ENCODE data around the gene ZNF217.
"Not testable (repeated sequence)": the region's sequence is repeated elsewhere in the genome, so short reads cannot be mapped to it uniquely, and the experiment has no call there.

Gene ZNF217

GRCh38 chr20:53524589-53525312, 68.9 kb downstream of the ZNF217 start:
- no peak for DNase-seq (ENCODE audit: low read depth)

DNA sequence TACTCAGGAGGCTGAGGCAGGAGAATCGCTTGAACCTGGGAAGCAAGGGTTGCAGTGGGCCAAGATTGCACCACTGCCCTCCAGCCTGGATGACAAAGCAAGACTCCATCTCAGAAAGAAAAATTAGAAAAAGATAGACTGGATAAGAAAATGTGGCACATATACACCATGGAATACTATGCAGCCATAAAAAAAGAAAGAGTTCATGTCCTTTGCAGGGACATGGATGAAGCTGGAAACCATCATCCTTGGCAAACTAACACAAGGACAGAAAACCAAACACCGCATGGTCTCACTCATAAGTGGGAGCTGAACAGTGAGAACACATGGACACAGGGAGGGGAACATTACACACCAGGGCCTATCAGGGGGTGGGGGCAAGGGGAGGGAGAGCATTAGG, 70.0 kb downstream of the ZNF217 start:
- DNase-seq (ENCODE audit: low read depth): not testable (repeated sequence)

DNA sequence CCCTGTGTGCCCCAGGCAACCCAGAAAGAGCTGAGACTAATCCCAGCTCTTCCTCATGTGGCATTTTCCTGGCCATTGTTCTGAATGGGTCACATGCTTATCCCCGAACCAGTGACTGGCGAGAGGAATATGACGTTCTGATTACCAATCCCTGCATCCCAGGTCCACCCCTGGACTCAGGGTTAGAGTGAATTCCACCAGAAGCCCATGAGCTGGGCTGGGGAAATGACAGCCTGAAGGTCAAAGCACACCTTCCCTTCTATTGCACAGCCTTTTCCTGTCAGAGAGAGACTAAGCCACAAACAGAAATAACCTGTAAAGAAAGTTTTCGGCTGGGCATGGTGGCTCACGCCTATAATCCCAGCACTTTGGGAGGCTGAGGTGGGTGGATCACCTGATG, 70.9 kb downstream of the ZNF217 start:
- no peak for DNase-seq (ENCODE audit: low read depth)

GRCh38 chr20:53522026-53522425, 71.6 kb downstream of the ZNF217 start:
- DNase-seq (ENCODE audit: low read depth): no peak

- not testable (repeated sequence) for DNase-seq (ENCODE audit: low read depth)
These were observed 72.2 kb downstream of the ZNF217 start for GRCh38 chr20:53521421-53521820.

DNA sequence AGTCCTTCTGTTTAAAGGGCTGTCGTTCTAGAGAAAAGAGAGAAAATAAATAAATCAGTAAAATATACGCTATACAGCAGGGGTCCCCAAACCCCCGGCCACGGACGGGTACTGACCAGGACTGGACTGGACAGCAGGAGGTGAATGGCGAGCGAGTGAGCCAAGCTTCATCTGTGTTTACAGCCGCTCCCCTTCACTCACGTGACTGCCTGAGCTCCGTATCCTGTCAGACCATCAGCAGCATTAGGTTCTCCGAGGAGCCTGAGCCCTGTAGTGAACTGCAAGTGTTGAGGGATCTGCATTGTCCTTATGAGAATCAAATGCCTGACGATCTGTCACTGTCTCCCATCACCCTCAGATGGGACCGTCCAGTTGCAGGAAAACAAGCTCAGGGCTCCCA, 76.5 kb downstream of the ZNF217 start:
- no peak for DNase-seq (ENCODE audit: low read depth)

Data from T-helper 22 cell (primary cell).